Measurements from ENCODE around the gene LTK.

LTK gene

DNA sequence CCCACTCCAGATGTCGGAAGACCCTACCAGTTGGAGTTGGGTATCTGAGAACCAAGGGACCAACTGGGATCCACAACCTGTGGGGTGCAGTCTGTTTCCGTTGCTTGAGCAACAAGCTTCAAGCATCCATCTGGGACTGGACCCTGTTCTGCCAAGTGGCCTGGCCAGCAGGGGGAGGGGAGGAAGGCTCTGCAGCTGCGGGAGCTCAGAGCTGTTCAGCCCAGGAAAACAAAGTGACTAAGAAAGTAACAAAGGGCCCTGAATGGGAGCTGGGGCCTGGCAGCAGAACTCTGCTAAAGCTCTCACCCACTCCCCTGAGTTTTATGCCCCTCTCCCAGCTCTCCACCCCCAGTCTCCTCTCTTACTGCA lies 48.1 kb upstream of the LTK start:
- Histone ChIP-seq H3K4me2 (ENCODE audit: low read depth, low read length) (no peak overlapping the region), H3K4me1 (ENCODE audit: low read length) (peaks cover 9% of the 10 kb centered on the region), H3K9ac (ENCODE audit: low read length) (no peak overlapping the region), H3K9me2 (replicated peaks; ENCODE audit: insufficient read depth, low read length) (no peaks in the 10 kb centered on the region), H3K27me3 (replicated peaks; ENCODE audit: insufficient read depth, low read length) (no peaks in the 10 kb centered on the region), H3K79me2 (ENCODE audit: low read length) (peaks cover 5% of the 10 kb centered on the region; the same call in 1 of the 2 replicates), H3K4me3 (ENCODE audit: low read length) (no peak overlapping the region), H3K9me3 (replicated peaks; ENCODE audit: insufficient read depth, low read length) (no peaks in the 10 kb centered on the region), H3F3A (ENCODE audit: insufficient read depth, low read length) (peaks cover 9% of the 10 kb centered on the region), H3K27ac (ENCODE audit: low read length) (no peak overlapping the region), H3K36me3 (replicated peaks; ENCODE audit: insufficient read depth, low read length) (no peaks in the 10 kb centered on the region), H4K20me1 (ENCODE audit: insufficient read depth, low read length) (no peaks in the 10 kb centered on the region), H2AFZ (ENCODE audit: low read length) (no peak overlapping the region)
- no peak for DNase-seq
- TF ChIP-seq EZH2 (optimal IDR thresholded peaks at IDR 0.05; ENCODE audit: low read depth, low read length) = no peak
- TF ChIP-seq EZH2phosphoT487 (IDR thresholded peaks at IDR 0.05; ENCODE audit: low read length) = no peak
- TF ChIP-seq, protein P1, sequence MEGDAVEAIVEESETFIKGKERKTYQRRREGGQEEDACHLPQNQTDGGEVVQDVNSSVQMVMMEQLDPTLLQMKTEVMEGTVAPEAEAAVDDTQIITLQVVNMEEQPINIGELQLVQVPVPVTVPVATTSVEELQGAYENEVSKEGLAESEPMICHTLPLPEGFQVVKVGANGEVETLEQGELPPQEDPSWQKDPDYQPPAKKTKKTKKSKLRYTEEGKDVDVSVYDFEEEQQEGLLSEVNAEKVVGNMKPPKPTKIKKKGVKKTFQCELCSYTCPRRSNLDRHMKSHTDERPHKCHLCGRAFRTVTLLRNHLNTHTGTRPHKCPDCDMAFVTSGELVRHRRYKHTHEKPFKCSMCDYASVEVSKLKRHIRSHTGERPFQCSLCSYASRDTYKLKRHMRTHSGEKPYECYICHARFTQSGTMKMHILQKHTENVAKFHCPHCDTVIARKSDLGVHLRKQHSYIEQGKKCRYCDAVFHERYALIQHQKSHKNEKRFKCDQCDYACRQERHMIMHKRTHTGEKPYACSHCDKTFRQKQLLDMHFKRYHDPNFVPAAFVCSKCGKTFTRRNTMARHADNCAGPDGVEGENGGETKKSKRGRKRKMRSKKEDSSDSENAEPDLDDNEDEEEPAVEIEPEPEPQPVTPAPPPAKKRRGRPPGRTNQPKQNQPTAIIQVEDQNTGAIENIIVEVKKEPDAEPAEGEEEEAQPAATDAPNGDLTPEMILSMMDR (IDR thresholded peaks at IDR 0.05; ENCODE audit: low read length) = no peak

GRCh38 chr15:41561104-41561776 lies 47.6 kb upstream of the LTK start:
- Histone ChIP-seq H3K79me2 (ENCODE audit: low read length) (peaks cover 5% of the 10 kb centered on the region; the same call in 1 of the 2 replicates), H3K9me2 (replicated peaks; ENCODE audit: insufficient read depth, low read length) (no peaks in the 10 kb centered on the region), H3K9me3 (replicated peaks; ENCODE audit: insufficient read depth, low read length) (no peaks in the 10 kb centered on the region), H2AFZ (ENCODE audit: low read length) (no peak overlapping the region), H3K9ac (ENCODE audit: low read length) (no peak overlapping the region), H3K4me3 (ENCODE audit: low read length) (no peak overlapping the region), H3K4me1 (ENCODE audit: low read length) (peaks cover 9% of the 10 kb centered on the region), H3K4me2 (ENCODE audit: low read depth, low read length) (no peak overlapping the region), H3F3A (ENCODE audit: insufficient read depth, low read length) (peaks cover 9% of the 10 kb centered on the region), H3K27ac (ENCODE audit: low read length) (no peak overlapping the region), H3K36me3 (replicated peaks; ENCODE audit: insufficient read depth, low read length) (no peaks in the 10 kb centered on the region), H4K20me1 (ENCODE audit: insufficient read depth, low read length) (no peaks in the 10 kb centered on the region), H3K27me3 (replicated peaks; ENCODE audit: insufficient read depth, low read length) (no peaks in the 10 kb centered on the region)
- no peak for TF ChIP-seq EZH2phosphoT487 (IDR thresholded peaks at IDR 0.05; ENCODE audit: low read length)
- TF ChIP-seq EZH2 (optimal IDR thresholded peaks at IDR 0.05; ENCODE audit: low read depth, low read length) = no peak
- TF ChIP-seq, protein P1 (IDR thresholded peaks at IDR 0.05; ENCODE audit: low read length) = no peak
- DNase-seq = no peak

DNA sequence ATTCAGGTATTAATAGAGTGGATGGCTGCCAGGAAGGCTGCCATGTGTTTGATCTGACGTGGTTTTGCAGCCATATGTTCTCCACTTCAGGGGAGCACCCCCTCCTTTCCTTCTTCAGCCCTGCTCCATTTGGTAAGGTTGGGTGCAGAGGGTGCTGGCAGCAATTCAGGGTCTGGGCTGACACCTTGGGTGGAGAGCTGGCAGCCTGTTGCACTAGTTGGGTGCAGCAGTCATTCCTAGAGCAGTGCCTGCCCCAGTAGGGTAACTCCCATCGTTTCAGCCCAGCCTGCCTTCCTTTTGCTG lies 46.9 kb upstream of the LTK start:
- H3K79me2 ChIP-seq (ENCODE audit: low read length) = peaks cover 5% of the 10 kb centered on the region; the same call in 1 of the 2 replicates
- no peak for TF ChIP-seq EZH2phosphoT487 (IDR thresholded peaks at IDR 0.05; ENCODE audit: low read length)
- no peak for TF ChIP-seq EZH2 (optimal IDR thresholded peaks at IDR 0.05; ENCODE audit: low read depth, low read length)
- TF ChIP-seq, protein P1 (IDR thresholded peaks at IDR 0.05; ENCODE audit: low read length) = no peak
- no peak for DNase-seq
- no peak overlapping the region for H3K4me3 ChIP-seq (ENCODE audit: low read length)
- no peaks in the 10 kb centered on the region for H3K9me3 ChIP-seq (replicated peaks; ENCODE audit: insufficient read depth, low read length)
- H3K27ac ChIP-seq (ENCODE audit: low read length) = no peak overlapping the region
- H3K36me3 ChIP-seq (replicated peaks; ENCODE audit: insufficient read depth, low read length) = no peaks in the 10 kb centered on the region
- H3F3A ChIP-seq (ENCODE audit: insufficient read depth, low read length) = peaks cover 9% of the 10 kb centered on the region
- H3K9ac ChIP-seq (ENCODE audit: low read length) = no peak overlapping the region
- no peak overlapping the region for H2AFZ ChIP-seq (ENCODE audit: low read length)
- no peaks in the 10 kb centered on the region for H3K27me3 ChIP-seq (replicated peaks; ENCODE audit: insufficient read depth, low read length)
- peaks cover 9% of the 10 kb centered on the region for H3K4me1 ChIP-seq (ENCODE audit: low read length)
- no peaks in the 10 kb centered on the region for H4K20me1 ChIP-seq (ENCODE audit: insufficient read depth, low read length)
- no peaks in the 10 kb centered on the region for H3K9me2 ChIP-seq (replicated peaks; ENCODE audit: insufficient read depth, low read length)
- H3K4me2 ChIP-seq (ENCODE audit: low read depth, low read length) = no peak overlapping the region

Measured in MM.1S (cell line).